ENCODE data around the gene LSAMP. TPM values are rescaled to one million over a fixed set of nuclear protein-coding genes. Genes with fewer than 3 reads are reported as not detected.

LSAMP gene
- total and polyA plus RNA-seq, 2 of the 13 experiments (the other 11 are each of a cell fraction or from before 2014, with no cell fraction given) = not detected

DNA sequence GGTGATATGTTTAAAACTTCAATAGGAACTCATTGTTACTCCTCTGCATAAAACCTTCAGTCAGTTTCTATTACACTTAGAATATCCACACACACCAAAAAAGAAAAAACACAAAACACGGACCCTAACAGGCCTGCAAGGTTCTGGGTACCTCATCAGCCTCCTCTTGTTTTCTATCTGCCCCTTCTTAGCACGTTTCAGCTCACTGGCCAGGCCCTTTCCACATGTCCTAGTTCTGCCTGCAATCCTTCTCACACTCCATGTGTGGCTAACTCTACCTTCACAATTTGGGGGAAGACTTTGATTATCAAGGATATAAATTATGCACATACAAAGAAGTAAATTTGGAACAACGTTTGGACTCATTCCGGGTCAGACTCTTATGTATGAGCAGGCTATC is 376.3 kb downstream of the LSAMP start (continued):
- TF ChIP-seq, protein P1, sequence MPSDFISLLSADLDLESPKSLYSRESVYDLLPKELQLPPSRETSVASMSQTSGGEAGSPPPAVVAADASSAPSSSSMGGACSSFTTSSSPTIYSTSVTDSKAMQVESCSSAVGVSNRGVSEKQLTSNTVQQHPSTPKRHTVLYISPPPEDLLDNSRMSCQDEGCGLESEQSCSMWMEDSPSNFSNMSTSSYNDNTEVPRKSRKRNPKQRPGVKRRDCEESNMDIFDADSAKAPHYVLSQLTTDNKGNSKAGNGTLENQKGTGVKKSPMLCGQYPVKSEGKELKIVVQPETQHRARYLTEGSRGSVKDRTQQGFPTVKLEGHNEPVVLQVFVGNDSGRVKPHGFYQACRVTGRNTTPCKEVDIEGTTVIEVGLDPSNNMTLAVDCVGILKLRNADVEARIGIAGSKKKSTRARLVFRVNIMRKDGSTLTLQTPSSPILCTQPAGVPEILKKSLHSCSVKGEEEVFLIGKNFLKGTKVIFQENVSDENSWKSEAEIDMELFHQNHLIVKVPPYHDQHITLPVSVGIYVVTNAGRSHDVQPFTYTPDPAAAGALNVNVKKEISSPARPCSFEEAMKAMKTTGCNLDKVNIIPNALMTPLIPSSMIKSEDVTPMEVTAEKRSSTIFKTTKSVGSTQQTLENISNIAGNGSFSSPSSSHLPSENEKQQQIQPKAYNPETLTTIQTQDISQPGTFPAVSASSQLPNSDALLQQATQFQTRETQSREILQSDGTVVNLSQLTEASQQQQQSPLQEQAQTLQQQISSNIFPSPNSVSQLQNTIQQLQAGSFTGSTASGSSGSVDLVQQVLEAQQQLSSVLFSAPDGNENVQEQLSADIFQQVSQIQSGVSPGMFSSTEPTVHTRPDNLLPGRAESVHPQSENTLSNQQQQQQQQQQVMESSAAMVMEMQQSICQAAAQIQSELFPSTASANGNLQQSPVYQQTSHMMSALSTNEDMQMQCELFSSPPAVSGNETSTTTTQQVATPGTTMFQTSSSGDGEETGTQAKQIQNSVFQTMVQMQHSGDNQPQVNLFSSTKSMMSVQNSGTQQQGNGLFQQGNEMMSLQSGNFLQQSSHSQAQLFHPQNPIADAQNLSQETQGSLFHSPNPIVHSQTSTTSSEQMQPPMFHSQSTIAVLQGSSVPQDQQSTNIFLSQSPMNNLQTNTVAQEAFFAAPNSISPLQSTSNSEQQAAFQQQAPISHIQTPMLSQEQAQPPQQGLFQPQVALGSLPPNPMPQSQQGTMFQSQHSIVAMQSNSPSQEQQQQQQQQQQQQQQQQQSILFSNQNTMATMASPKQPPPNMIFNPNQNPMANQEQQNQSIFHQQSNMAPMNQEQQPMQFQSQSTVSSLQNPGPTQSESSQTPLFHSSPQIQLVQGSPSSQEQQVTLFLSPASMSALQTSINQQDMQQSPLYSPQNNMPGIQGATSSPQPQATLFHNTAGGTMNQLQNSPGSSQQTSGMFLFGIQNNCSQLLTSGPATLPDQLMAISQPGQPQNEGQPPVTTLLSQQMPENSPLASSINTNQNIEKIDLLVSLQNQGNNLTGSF (CRISPR knock-in tag; IDR thresholded peaks at IDR 0.05) = no peak
- no peak for TF ChIP-seq PAX8 (CRISPR knock-in tag; IDR thresholded peaks at IDR 0.05; ENCODE audit: borderline replicate concordance)
- TF ChIP-seq, protein P2, sequence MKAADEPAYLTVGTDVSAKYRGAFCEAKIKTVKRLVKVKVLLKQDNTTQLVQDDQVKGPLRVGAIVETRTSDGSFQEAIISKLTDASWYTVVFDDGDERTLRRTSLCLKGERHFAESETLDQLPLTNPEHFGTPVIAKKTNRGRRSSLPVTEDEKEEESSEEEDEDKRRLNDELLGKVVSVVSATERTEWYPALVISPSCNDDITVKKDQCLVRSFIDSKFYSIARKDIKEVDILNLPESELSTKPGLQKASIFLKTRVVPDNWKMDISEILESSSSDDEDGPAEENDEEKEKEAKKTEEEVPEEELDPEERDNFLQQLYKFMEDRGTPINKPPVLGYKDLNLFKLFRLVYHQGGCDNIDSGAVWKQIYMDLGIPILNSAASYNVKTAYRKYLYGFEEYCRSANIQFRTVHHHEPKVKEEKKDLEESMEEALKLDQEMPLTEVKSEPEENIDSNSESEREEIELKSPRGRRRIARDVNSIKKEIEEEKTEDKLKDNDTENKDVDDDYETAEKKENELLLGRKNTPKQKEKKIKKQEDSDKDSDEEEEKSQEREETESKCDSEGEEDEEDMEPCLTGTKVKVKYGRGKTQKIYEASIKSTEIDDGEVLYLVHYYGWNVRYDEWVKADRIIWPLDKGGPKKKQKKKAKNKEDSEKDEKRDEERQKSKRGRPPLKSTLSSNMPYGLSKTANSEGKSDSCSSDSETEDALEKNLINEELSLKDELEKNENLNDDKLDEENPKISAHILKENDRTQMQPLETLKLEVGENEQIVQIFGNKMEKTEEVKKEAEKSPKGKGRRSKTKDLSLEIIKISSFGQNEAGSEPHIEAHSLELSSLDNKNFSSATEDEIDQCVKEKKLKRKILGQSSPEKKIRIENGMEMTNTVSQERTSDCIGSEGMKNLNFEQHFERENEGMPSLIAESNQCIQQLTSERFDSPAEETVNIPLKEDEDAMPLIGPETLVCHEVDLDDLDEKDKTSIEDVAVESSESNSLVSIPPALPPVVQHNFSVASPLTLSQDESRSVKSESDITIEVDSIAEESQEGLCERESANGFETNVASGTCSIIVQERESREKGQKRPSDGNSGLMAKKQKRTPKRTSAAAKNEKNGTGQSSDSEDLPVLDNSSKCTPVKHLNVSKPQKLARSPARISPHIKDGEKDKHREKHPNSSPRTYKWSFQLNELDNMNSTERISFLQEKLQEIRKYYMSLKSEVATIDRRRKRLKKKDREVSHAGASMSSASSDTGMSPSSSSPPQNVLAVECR (CRISPR knock-in tag; IDR thresholded peaks at IDR 0.05; ENCODE audit: borderline replicate concordance) = no peak
- no peak for TF ChIP-seq POLR2A (IDR thresholded peaks at IDR 0.05; ENCODE audit: insufficient read depth in 1 of 2, low read depth in 2 of 2, low read length in 2 of 2)
- TF ChIP-seq, protein P3, sequence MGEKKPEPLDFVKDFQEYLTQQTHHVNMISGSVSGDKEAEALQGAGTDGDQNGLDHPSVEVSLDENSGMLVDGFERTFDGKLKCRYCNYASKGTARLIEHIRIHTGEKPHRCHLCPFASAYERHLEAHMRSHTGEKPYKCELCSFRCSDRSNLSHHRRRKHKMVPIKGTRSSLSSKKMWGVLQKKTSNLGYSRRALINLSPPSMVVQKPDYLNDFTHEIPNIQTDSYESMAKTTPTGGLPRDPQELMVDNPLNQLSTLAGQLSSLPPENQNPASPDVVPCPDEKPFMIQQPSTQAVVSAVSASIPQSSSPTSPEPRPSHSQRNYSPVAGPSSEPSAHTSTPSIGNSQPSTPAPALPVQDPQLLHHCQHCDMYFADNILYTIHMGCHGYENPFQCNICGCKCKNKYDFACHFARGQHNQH (CRISPR knock-in tag; IDR thresholded peaks at IDR 0.05) = no peak

All from HepG2 (cell line).